ENCODE data around the gene ADAMTS15.

GRCh38 chr11:130465263-130465662, 16.8 kb downstream of the ADAMTS15 start:
- no peak for TF ChIP-seq EP300 (IDR thresholded peaks at IDR 0.05)
- TF ChIP-seq, protein P1, sequence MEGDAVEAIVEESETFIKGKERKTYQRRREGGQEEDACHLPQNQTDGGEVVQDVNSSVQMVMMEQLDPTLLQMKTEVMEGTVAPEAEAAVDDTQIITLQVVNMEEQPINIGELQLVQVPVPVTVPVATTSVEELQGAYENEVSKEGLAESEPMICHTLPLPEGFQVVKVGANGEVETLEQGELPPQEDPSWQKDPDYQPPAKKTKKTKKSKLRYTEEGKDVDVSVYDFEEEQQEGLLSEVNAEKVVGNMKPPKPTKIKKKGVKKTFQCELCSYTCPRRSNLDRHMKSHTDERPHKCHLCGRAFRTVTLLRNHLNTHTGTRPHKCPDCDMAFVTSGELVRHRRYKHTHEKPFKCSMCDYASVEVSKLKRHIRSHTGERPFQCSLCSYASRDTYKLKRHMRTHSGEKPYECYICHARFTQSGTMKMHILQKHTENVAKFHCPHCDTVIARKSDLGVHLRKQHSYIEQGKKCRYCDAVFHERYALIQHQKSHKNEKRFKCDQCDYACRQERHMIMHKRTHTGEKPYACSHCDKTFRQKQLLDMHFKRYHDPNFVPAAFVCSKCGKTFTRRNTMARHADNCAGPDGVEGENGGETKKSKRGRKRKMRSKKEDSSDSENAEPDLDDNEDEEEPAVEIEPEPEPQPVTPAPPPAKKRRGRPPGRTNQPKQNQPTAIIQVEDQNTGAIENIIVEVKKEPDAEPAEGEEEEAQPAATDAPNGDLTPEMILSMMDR (IDR thresholded peaks at IDR 0.05) = no peak
- no peak for TF ChIP-seq POLR2A (IDR thresholded peaks at IDR 0.05)
- no peak for TF ChIP-seq POLR2AphosphoS5 (IDR thresholded peaks at IDR 0.05)

Measured in sigmoid colon (tissue), 4 donors.